ENCODE data around the gene FBXW7. TPM values are rescaled to one million over a fixed set of nuclear protein-coding genes. Genes with fewer than 3 reads are reported as not detected.

FBXW7 gene
- total RNA-seq, 6 experiments from 2014 or later = 17.4 to 26.1 (median 19.5) TPM

DNA sequence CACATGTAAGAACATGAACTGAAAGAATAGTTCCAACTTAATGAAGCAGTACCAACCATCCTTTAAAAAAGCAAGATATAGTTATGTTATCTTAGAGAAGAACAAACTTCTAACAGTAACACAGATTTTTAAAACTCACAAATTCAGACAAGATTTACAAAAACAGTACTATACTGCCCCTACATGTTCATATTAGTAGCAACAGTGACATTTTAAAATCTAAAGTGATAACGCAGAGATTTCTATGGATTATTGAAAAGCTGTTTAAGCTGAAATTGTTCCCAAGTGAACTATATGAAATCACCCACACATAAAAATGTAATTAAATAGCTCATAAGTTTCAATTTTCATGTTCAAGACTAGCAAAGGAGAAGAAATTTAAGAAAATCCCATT, 166.0 kb downstream of the FBXW7 start:
- DNase-seq = no peak
- TF ChIP-seq, protein P1, sequence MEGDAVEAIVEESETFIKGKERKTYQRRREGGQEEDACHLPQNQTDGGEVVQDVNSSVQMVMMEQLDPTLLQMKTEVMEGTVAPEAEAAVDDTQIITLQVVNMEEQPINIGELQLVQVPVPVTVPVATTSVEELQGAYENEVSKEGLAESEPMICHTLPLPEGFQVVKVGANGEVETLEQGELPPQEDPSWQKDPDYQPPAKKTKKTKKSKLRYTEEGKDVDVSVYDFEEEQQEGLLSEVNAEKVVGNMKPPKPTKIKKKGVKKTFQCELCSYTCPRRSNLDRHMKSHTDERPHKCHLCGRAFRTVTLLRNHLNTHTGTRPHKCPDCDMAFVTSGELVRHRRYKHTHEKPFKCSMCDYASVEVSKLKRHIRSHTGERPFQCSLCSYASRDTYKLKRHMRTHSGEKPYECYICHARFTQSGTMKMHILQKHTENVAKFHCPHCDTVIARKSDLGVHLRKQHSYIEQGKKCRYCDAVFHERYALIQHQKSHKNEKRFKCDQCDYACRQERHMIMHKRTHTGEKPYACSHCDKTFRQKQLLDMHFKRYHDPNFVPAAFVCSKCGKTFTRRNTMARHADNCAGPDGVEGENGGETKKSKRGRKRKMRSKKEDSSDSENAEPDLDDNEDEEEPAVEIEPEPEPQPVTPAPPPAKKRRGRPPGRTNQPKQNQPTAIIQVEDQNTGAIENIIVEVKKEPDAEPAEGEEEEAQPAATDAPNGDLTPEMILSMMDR (IDR thresholded peaks at IDR 0.05) = peak; percentile 76

DNA sequence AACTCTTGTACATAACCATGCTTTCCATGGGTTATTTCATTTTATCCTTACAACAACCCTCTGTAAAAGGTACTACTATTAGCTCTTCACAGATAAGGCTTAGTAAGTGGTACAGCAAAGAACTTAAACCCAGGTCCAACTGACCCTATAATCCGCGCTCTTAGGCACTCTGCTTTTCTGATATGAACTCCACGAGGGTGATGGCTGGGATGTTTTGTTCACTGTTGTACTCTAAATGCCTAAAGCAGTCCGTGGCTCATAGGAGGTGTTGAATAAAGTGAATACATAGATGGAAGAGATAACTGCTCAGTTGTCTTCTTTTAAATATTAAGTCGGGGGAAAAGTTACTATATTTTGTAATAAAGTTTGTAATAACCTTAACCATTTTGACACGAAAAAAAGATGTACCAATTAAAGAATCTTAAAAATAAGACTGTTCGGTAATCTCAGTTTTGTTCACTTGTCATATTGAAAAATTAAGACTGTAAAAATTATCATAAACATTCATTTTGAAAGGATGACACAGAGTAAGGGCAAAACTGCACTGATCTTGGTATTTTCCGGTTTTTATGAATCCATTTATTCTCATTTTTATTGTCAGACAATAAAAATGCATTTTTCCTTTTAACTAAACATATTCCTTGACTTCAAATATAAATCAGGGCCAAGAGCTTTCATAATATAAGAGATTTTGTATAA, 166.5 kb downstream of the FBXW7 start:
- no peak overlapping the region for H3K27ac Mint-ChIP-seq
- peaks cover 34% of the 10 kb centered on the region for H3K4me1 Mint-ChIP-seq (ENCODE audit: low read depth)
- H3K9me3 Mint-ChIP-seq = no peaks in the 10 kb centered on the region
- H3K27me3 Mint-ChIP-seq (ENCODE audit: insufficient read depth) = no peaks in the 10 kb centered on the region; the same call in 1 of the 2 replicates
- DNase-seq = no peak
- TF ChIP-seq, protein P1 (IDR thresholded peaks at IDR 0.05) = no peak
- no peak overlapping the region for H3K4me3 Mint-ChIP-seq
- peaks cover 11% of the 10 kb centered on the region for H3K36me3 Mint-ChIP-seq (ENCODE audit: low read depth)

More for the DNA sequence above, 166.0 kb downstream of the FBXW7 start:
- peaks cover 9% of the 10 kb centered on the region for H3K36me3 Mint-ChIP-seq (ENCODE audit: low read depth)
- no peak overlapping the region for H3K27ac Mint-ChIP-seq
- H3K4me3 Mint-ChIP-seq = no peak overlapping the region
- peaks cover 34% of the 10 kb centered on the region for H3K4me1 Mint-ChIP-seq (ENCODE audit: low read depth)
- no peaks in the 10 kb centered on the region for H3K9me3 Mint-ChIP-seq
- no peaks in the 10 kb centered on the region; the same call in 1 of the 2 replicates for H3K27me3 Mint-ChIP-seq (ENCODE audit: insufficient read depth)

DNA sequence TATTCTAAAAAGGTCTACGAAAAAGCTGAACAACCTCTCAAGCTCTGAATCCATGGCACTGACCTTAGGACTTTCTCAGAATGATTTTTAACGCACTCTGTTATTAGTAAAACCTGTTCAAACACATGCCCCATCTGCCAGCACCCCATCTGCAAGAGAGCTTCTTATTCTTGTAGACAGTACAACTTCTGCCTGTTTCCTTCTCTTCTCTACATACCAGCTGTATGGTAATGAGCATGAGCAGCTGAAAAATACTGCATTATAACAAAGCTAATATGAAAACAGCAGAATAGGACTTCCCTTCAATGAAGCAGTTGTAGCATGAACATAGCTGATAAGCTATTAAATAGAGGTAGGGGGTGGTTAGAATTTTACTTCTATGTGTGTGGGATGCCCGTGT, 167.9 kb downstream of the FBXW7 start:
- H3K27me3 Mint-ChIP-seq (ENCODE audit: insufficient read depth) = no peaks in the 10 kb centered on the region; the same call in 1 of the 2 replicates
- no peak overlapping the region for H3K27ac Mint-ChIP-seq
- peaks cover 34% of the 10 kb centered on the region for H3K4me1 Mint-ChIP-seq (ENCODE audit: low read depth)
- TF ChIP-seq, protein P1 (IDR thresholded peaks at IDR 0.05) = no peak
- H3K9me3 Mint-ChIP-seq = no peaks in the 10 kb centered on the region
- peaks cover 11% of the 10 kb centered on the region for H3K36me3 Mint-ChIP-seq (ENCODE audit: low read depth)
- H3K4me3 Mint-ChIP-seq = no peak overlapping the region
- no peak for DNase-seq

- Mint-ChIP-seq H3K4me3 (no peak overlapping the region), H3K4me1 (ENCODE audit: low read depth) (peaks cover 49% of the 10 kb centered on the region), H3K27me3 (ENCODE audit: insufficient read depth) (no peaks in the 10 kb centered on the region; the same call in 1 of the 2 replicates), H3K36me3 (ENCODE audit: low read depth) (peaks cover 11% of the 10 kb centered on the region), H3K27ac (no peak overlapping the region), H3K9me3 (no peaks in the 10 kb centered on the region)
- DNase-seq = no peak
- TF ChIP-seq, protein P1 (IDR thresholded peaks at IDR 0.05) = no peak
Measured at GRCh38 chr4:152364883-152365282, 171.0 kb downstream of the FBXW7 start.

DNA sequence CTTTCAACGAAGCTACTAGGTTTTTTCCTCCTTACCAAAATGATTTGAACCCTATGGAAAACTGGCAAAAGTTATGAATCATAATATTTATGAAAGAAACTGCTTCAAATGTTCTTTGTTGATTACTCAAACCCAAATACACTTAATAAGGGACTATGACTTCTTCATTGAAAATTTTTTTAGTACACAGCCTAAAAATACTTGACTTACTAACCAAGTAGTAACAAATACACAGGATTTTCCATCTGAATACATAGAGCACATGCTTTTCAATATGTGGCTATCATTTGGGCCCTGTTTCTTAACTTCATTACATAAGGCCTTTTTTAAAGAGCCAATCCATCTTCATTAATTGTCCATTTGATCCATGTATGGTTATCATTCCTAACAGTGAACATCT, 171.5 kb downstream of the FBXW7 start:
- H3K9me3 Mint-ChIP-seq = no peaks in the 10 kb centered on the region

More for the DNA sequence above, 171.5 kb downstream of the FBXW7 start:
- H3K27me3 Mint-ChIP-seq (ENCODE audit: insufficient read depth) = no peaks in the 10 kb centered on the region; the same call in 1 of the 2 replicates
- TF ChIP-seq, protein P1 (IDR thresholded peaks at IDR 0.05) = no peak
- H3K4me3 Mint-ChIP-seq = no peak overlapping the region
- DNase-seq = no peak
- H3K27ac Mint-ChIP-seq = no peak overlapping the region
- H3K36me3 Mint-ChIP-seq (ENCODE audit: low read depth) = peaks cover 11% of the 10 kb centered on the region
- peaks cover 49% of the 10 kb centered on the region for H3K4me1 Mint-ChIP-seq (ENCODE audit: low read depth)
